ENCODE results near the gene RABEP2.
"Not testable (repeated sequence)": the region's sequence is repeated elsewhere in the genome, so short reads cannot be mapped to it uniquely, and the experiment has no call there.

The RABEP2 gene, protein sequence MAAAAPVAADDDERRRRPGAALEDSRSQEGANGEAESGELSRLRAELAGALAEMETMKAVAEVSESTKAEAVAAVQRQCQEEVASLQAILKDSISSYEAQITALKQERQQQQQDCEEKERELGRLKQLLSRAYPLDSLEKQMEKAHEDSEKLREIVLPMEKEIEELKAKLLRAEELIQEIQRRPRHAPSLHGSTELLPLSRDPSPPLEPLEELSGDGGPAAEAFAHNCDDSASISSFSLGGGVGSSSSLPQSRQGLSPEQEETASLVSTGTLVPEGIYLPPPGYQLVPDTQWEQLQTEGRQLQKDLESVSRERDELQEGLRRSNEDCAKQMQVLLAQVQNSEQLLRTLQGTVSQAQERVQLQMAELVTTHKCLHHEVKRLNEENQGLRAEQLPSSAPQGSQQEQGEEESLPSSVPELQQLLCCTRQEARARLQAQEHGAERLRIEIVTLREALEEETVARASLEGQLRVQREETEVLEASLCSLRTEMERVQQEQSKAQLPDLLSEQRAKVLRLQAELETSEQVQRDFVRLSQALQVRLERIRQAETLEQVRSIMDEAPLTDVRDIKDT

DNA sequence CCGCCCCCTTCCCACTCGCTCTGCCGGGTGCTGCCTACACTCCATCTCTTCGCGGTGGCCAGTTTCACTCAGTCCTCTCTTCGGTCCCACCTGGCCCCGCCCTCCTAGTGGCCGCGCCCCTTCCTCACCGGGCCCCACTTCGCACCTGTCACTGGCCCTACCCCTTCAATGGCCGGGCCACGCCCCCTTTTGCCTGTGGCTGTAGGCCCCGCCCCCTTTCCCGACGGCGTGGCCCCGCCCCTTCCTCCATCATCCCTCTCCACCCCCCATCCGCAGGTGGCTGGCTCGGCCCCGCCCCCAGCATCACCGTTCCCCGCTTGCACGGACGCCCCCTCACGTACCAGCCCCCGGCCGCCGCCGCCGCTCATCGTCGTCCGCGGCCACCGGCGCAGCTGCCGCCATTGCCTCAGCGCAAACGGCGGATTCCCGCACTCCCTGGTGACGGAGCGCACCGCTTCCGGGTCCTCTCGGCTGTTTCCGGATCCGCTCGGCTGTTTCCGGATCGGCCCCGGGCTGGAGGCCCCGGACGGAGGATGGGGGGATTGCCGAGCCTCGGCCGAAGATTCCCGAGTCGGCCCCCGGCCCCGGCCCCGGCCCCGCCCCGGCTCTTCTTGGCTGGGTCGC lies at the start of gene RABEP2:
Gene RABEP2, minus strand, starts transcription at position 477 of the 624 bp plus-strand sequence. Its CDS starts 75 bp downstream, at position 402.
- peak; percentile 95 for DNase-seq

DNA sequence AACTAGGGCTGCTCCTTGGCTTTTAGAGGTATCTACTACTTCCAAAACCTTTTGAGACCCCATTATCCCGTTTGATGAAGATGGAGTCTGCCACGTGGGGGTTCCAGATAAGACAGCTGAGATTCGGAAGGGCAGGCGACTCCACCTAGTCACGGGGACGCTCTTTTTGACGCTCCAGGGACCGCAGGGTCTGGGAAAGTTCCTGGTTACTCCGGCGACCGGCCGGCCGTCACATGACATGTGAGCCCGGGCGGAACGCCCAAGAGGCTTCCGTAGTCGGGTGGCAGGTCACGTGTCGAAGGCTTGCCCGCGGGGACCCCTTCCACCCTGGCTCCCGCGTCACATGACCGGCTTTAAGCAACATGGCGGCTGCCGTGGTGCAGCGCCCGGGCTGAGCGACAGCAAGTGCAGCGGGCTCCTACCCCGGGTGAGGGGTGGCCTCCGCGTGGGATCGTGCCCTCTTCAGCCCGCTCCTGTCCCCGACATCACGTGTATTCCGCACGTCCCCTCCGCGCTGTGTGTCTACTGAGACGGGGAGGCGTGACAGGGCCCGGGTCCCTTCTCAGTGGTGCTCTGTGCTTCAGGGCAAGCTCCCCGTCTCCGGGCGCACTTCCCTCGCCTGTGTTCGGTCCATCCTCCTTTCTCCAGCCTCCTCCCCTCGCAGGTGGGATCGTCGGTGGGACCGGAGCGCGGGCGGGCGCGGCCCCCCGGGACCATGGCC lies 49.6 kb upstream of the RABEP2 start, which contains the start of gene SPNS1:
Gene SPNS1, plus strand, starts transcription at position 342 of the 721 bp plus-strand sequence. Its CDS starts 374 bp downstream, at position 716.
- DNase-seq, result peak; percentile 93

DNA sequence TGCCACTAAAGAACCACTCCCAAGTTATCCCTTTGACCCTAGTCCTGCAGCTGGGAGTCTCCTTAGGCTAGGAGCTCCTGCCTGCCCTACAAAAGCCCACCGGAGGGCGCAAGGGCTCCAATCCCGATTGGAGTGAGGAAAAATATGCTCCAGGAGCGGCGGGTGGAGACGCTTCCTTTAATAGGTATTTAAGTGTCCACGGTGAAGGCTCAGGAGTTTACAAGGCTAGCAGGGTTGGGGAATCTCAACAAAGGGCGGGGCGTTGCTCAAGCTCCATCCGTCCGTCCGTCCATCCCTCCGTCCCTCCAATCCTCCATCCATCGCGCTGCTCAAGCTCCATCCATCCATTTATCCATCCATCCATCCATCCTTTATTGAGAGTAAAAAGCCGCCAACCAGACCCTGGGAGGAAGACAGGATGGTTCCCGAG lies 49.0 kb upstream of the RABEP2 start:
- no peak for DNase-seq

DNA sequence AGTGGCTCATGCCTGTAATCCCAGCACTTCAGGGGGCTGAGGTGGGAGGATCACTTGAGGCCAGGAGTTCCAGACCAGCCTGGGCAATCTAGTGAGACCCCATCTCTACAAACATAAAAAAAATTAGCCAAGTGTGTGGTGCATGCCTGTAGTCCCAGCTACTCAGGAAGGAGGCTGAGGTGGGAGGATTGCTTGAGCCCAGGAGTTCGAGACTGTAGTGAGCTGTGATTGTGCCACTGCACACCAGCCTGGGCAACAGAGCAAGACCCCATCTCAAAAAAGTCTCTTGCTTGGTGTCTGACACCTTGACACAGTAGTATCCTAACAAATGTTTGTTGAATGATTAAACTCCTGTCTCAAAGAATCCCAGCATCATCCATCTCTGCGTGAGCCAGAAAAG lies 44.7 kb upstream of the RABEP2 start:
- DNase-seq, result not testable (repeated sequence)

DNA sequence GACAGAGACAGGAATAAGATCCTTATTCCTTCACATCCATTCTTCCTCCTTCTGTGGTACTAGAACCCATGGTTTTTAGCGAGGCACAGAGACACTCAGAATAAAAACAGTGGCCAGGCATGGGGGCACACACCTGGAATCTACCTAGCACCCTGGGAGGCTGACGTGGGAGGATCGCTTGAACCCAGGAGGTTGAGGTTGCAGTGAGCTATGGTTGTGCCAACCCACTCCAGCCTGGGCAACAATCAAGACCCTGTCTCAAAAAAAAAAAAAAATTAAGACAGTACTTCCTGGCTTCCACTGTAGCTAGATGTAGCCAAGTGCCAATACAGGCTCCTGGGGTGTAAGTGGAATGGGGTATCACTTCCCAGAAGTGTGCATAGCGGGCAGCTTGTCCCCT lies 42.1 kb upstream of the RABEP2 start:
- DNase-seq, result no peak

DNA sequence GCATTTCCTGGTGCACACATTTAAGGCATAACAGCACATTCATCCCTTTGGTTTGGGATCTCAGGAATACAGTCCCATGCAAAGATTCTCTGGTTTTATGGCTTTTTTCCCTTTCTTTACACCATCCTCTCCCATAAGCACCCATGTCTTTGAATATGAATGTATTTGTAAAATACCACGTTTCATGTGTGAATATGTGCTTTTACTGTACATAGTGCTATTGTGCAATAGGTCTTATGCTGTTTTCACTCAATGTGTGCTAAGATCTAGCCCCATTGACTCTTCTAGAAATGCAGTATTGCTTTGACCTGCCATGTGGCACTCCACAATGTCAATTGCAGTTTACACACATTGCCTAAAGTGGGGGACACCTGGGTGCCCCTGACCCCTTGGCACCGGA lies 39.5 kb upstream of the RABEP2 start:
- DNase-seq, result no peak

DNA sequence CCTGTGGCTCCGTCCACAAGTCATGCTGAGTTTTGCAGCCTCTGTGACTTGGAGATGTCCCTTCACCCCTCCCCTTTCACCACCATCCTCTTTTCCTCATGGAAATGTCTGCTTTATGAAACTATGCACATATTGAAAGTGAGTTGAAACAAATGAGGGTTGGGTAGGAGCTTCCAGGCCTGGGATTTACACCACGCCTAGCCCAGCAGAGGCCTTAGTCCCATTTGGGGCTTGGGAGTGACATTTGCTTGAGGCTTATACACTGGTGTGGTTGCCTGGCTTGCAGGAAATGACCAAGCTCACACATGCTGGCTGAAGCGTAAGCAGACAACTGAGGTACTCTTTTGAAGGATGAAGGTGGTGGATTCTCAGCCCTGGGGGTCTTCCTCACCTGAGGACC lies 39.0 kb upstream of the RABEP2 start:
- no peak for DNase-seq

DNA sequence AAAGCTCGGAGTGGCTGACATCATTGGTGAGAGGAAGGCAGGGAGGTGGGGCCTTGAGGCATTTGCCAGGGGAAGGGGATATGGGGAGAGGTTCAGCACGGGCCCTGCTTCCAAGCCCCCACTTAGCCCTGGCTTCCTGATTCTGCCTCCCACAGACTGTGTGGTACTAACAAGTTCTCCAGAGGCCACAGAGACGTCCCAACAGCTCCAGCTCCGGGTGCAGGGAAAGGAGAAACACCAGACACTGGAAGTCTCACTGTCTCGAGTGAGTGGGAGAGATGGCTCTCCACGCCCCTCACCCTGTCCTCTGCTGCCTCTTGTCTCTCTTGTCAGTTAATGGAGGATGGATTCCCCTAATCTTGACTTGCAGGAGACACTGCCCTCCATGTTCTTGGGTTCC lies 33.8 kb upstream of the RABEP2 start:
- DNase-seq, result no peak

DNA sequence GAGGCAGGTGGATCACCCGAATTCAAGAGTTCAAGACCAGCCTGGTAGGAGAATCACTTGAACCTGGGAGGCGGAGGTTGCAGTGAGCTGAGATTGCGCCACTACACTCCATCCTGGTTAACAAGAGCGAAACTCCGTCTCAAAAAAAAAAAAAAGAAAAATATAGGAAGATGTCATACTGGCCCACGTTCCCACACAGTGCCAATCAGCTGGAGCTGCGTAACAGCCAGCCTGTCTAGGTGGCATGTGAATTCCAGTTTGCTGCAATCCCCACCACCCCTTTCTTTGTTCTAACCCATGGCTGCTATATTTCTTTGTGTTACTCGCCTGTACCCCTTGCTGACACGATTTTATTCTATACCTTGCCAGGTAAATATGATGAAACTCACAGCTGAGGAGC lies 33.2 kb upstream of the RABEP2 start:
- no peak for DNase-seq

DNA sequence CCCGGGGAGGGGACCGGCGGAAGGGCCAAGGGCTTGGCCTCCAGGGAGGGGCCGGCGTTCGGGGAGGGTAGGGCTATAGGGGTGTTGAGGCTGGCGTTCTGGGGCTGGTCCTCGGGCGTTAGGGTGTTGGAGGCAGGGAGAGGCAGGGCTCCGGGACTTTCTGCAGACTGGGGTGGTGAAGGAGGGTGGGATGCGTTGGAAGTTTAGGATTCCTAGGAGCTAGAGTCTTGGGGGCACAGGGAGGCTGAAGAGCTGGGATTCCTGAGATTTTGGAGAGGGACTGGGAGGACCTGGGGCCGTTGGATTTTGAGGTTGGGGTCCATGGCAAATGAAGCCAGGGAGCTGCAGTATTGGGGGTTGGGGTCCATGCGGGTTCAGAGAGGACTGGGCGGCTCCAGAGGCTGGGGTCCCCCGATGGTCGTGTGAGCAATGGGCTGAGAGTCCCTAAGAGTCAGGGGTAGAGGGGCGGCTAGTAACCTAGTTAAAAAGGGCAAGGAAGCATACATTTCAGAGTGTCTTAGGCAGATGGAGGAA lies 26.4 kb upstream of the RABEP2 start:
- DNase-seq, result no peak

DNA sequence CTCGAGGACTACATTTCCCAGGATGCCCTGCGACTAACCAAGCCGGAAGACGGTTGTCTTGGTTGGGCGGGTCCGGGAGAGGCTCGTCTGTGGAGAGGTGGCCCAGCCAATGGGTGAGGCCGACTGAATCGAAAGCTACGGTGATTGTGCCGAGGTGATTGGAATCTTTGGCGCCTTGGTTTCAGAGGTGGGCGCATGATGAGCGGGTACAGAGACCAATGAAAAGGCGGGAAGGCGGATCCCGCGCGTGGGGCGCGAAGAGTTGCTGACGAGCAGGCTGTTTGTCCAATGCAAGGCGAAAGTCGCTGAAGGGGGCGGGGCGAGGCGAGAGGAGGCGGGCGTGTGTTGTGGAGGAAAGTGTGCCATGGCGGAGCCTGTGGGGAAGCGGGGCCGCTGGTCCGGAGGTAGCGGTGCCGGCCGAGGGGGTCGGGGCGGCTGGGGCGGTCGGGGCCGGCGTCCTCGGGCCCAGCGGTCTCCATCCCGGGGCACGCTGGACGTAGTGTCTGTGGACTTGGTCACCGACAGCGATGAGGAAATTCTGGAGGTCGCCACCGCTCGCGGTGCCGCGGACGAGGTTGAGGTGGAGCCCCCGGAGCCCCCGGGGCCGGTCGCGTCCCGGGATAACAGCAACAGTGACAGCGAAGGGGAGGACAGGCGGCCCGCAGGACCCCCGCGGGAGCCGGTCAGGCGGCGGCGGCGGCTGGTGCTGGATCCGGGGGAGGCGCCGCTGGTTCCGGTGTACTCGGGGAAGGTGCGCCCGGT lies 25.8 kb upstream of the RABEP2 start, which contains the start of gene NFATC2IP:
Gene NFATC2IP, plus strand, starts transcription at position 290 of the 762 bp plus-strand sequence. Its CDS starts 75 bp downstream, at position 365.
- DNase-seq, result peak; percentile 100

DNA sequence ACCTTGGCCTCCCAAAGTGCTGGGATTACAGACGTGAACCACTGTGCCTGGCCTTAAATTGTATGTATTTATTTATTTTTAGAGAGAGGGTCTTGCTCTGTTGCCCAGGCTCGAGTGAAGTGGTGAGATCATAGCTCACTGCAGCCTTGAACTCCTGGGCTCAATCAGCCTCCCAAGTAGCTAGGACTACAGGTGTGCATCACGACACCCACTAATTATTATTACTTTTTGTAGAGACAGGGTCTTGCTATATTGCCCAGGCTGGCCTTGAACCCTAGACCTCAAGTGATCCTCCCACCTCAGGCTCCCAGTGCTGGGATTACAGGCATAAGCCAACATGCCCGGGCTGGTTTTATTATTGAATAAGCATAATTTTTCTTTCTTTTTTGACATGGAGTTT lies 21.6 kb upstream of the RABEP2 start:
- no peak for DNase-seq

DNA sequence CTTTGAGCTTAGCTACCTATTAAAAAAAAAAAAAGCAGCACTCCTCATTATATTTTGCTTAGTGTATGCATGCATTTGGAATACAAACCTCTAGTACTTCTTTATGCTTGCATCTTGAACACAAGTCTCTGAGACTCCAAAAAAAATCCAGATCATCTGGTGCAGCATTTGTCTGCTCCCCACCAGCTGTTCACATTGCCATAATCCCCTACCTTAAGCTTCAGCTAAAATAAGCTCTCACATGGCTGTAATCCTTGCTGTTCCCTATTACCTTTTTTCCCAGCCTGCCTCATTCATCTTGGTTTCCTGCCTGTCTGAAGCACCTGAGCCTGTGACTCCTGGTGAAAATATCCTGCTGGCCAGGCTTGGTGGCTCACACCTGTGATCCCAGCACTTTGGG lies 18.2 kb upstream of the RABEP2 start:
- no peak for DNase-seq

DNA sequence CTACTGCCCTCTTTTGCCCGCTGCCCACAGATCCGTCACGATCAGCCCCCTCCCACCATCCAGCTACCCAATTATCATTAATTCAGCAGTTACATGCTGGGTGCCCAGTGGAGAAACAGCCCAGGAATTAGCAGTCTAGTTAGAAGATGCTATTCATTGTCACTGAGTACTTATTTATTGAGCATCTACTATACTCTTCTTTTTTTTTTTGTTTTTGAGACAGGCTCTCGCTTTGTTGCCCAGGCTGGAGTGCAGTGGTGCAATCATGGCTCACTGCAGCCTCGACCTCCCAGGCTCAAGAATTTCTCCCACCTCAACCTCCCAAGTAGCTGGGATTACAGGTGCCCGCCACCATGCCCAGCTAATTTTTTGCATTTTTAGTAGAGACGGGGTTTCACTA lies 14.8 kb upstream of the RABEP2 start:
- not testable (repeated sequence) for DNase-seq

DNA sequence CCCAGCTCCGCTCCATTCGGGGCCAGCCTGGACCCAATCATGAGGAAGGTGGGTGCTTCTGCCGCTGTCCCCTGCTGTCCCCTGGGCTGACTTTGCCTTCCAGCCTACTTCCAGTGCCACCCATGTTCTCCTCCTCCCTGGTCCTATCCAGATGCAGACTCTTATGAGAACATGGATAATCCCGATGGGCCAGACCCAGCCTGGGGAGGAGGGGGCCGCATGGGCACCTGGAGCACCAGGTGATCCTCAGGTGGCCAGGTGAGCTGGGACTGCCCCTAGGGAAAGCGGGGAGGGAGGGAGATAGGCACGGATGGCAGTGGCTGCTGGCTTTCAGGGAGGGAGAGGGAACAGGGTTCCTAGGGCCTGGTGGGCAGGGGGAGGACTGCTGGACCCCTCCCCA lies 13.7 kb upstream of the RABEP2 start:
- DNase-seq, result no peak

DNA sequence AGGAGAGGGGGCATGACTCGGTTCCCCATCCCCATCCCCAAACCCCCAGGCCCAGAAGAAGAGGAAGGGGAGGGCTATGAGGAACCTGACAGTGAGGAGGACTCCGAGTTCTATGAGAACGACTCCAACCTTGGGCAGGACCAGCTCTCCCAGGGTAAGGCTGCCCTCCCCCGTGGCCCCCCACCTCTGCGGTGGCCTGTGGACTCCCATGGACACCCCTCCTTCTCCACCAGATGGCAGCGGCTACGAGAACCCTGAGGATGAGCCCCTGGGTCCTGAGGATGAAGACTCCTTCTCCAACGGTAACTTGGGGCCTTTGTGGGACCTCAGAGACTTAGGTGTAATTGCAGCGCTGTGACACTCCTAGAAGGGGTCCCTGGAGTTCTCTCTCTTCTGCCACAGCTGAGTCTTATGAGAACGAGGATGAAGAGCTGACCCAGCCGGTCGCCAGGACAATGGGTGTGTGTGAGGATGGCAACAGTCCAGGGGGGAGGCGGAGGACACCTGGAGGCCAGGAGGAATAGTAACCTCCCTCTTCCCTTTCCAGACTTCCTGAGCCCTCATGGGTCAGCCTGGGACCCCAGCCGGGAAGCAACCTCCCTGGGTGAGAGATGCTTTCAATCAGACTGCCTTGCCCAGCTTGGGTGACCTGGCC lies 12.3 kb upstream of the RABEP2 start:
- no peak for DNase-seq

DNA sequence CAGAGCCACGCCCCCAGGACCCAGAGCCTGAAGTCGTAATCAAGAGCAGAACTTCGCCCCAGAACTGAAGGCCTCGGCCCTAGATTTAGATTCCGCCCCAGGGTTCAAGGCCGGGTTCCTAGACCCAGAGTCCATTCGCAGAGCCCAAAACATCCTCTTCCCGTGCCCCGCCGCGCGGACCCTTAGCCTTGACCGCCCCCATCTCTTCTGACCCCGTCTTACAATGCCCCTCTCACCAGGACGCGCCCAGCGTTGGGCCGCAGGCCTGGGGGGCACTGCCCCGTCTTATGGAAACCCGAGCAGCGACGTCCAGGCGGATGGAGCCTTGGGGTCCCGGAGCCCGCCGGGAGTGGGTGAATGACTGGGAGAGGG lies 11.7 kb upstream of the RABEP2 start:
- no peak for DNase-seq

DNA sequence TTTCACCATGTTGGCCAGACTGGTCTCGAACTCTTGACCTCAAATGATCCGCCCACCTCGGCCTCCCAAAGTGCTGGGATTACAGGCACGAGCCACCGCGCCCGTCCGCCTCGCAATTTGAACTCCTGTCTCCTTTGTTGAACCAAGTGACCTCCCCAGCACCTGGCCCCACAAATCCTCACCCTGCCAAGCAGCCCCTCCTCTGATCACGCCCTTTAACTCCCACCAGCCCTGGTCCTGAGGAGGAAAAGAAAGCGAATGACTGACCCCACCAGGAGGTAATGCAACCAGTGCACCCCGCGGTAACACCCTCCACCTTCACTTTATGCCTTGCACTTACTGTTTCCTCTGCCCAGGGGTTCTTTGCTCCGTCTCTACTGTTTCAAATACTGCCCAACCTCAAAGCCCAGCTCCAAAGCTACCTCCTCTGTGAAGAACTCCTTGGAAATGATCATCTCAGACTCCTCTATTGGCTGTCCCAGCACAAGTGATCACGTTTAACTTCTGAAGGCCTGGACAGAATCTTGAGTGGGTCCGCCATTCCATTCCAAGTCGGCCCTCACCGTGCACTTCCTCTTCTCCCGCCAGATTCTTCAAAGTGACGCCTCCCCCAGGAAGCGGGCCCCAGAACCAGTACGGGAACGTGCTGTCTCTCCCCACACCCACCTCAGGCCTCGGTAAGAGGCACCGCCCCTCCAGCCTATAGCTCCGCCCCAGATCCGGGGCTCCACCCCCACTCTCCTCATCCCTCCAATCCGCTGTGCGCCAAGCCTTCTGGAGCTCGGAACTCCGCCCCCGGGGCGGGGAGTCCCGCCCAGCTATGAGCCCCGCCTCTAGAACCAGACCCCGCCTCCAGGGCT lies 11.1 kb upstream of the RABEP2 start:
- peak; percentile 89 for DNase-seq

DNA sequence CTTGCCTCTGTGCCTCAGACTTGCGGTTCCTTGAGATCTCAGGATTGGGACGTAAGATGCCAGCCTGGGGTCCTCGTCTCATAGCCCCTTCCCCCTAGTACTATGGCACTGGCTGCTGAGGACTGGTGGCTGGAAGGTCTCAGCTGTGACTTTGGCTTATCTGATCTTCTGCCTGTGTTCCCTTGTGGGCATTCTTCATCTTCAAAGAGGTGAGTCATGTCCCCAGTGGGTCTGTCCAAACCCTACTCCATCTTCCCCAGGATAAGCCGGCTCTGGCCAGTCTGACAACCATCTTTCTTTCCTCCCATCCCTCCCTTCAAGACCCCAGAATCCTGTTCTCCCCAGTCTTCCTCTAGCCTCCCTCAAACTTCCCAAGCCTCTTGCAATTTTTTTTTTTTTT lies 10.3 kb upstream of the RABEP2 start:
- DNase-seq, result no peak

DNA sequence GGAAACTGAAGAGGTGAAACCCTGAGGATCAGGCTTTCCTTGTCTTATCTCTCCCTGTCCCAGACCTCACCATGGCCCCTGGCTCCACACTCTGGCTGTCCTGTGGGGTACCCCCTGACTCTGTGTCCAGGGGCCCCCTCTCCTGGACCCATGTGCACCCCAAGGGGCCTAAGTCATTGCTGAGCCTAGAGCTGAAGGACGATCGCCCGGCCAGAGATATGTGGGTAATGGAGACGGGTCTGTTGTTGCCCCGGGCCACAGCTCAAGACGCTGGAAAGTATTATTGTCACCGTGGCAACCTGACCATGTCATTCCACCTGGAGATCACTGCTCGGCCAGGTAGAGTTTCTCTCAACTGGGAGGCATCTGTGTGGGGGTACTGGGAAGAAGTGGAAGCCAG lies 8.1 kb upstream of the RABEP2 start:
- DNase-seq, result no peak
